SH-SY5Y (cell line): ENCODE results near the gene USP20.

Experiments used
- GATA2 ChIP-seq: IDR thresholded peaks from 2 replicates; pipeline ENCODE4 v1.6.1; 2011; ENCODE audit warnings: mild to moderate bottlenecking, low read depth, low read length
- GATA3 ChIP-seq: IDR thresholded peaks from 2 replicates; pipeline ENCODE4 v1.6.1; 2011; ENCODE audit warnings: low read depth, mild to moderate bottlenecking, low read length, moderate library complexity

GRCh38 chr9:129874261-129875101 lies 39.2 kb downstream of the USP20 start:
- TF ChIP-seq GATA2, result no peak
- TF ChIP-seq GATA3, result no peak
